NCI-H748 (cell line): ENCODE results near the gene GPATCH4.
"Not testable (repeated sequence)": the region's sequence is repeated elsewhere in the genome, so short reads cannot be mapped to it uniquely, and the experiment has no call there.

Source experiments
- DNase-seq: peaks from one replicate; lab custom pipeline; 2025; ENCODE audit not compliant: unreplicated experiment; lab: John Stamatoyannopoulos, UW

The GPATCH4 gene

GRCh38 chr1:156598731-156599432 is 2.4 kb downstream of the GPATCH4 start:
- no peak for DNase-seq

GRCh38 chr1:156598125-156598524 is 3.2 kb downstream of the GPATCH4 start:
- DNase-seq = no peak

DNA sequence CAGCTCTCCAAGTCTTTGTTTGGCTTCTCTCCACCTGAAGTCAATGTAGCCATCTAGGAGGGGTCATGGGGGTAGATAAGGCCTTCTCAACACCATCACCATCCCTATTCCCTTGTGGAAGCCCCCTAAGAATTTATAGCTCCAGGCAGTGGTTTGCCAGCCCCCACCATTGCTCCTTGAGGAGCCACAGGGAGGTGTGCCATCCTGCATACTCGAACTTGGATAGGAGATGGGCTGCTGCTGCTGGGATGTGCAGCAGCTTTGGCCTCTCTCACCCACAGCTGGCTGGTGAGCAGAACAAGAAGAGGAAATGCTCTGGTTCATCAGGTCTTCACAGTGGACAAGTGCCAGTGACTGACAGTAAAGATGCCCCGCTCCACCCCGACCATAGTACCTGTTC is 4.9 kb downstream of the GPATCH4 start:
- DNase-seq = no peak

DNA sequence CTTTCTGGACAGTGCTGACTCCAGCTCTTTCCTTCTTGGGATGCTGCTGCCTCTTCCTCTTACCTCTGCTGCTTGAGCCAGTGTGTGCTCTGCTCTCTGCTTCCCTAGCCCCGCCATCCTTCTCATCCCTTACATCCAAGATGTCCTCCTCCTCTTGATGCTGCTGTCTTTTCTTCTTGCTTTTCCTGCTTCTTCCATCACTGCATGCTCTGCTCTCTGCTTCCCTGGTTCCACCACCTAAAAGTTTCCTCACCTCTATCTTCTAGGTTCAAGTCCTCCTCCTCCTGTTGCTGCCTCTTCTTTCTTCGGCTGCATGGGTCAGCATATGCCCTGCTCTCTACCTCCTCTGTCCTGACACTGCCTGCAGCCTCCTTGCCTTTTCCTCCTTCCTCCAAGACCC is 6.3 kb downstream of the GPATCH4 start:
- no peak for DNase-seq

- DNase-seq = no peak
Observed at GRCh38 chr1:156594190-156594589, 7.1 kb downstream of the GPATCH4 start.

GRCh38 chr1:156593661-156593989 is 7.7 kb downstream of the GPATCH4 start:
- DNase-seq = no peak

DNA sequence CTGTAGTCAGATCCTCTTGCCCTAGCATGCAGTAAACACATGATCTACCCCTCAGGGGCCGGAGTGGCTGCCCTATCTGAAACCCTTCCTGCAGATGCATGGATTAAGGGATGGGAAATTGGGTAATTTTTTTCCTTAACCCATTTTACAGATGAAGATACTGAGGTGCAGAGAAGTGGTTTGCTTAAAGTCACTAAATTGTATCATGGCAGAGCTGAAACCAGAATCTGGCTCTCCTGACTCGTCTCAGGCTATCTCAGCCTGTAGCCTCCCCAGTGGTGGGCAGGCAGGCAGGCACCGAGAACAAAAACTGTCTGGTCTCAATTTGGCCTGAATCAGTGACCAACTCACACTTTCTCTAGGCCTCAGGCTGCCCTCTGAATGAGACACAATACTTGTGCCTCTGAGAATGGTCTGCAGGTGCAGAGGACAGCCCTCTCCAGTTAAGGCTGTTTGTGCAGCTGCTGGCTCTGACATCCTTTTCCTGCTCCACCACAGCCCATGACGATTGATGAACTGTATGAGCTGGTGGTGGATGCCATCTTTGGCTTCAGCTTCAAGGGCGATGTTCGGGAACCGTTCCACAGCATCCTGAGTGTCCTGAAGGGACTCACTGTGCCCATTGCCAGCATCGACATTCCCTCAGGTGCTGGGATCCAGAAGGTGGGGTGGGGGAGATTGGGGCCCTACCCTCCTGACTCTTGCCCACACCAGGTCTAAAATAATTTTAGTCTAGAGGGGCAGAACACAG is 8.2 kb downstream of the GPATCH4 start:
- DNase-seq = peak; percentile 10

- DNase-seq = no peak
Observed at GRCh38 chr1:156592158-156592909, 8.9 kb downstream of the GPATCH4 start.

GRCh38 chr1:156591432-156592157 is 9.7 kb downstream of the GPATCH4 start, which contains the start of gene NAXE:
Gene NAXE (plus strand): TSS chr1:156591776. CDS start chr1:156591805, 29 bp downstream.
- DNase-seq = peak; percentile 81

GRCh38 chr1:156591181-156591431 is 10.2 kb downstream of the GPATCH4 start:
- DNase-seq = peak; percentile 73

GRCh38 chr1:156590326-156591180 is 10.7 kb downstream of the GPATCH4 start:
- DNase-seq = no peak

- DNase-seq = no peak
Observed at GRCh38 chr1:156589546-156589945, 11.7 kb downstream of the GPATCH4 start.

GRCh38 chr1:156587927-156588326 is 13.4 kb downstream of the GPATCH4 start:
- DNase-seq = not testable (repeated sequence)

DNA sequence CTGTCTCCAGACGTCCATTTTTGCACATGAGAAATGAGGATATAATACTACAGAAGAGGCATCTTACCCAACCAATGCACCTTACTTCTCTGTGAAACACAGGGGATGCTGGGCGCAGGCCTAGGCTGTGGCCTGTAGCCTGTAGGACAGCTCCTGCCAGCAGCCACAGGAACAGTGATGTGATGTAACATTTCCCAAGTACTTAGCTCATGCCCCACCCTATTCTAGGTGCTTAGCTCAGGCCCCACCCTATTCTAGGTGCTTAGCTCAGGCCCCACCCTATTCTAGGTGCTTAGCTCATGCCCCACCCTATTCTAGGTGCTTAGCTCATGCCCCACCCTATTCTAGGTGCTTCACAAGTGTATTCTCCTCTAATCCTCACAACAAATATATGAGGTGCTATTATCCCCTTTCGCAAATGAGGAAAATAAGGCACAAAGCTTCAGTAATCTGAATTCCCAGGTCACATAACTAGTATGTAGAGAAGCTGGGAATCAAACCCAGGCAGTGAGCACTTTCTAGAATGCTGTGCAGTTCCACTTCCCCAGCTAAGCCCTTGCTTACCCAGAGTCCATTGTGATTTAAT is 14.3 kb downstream of the GPATCH4 start:
- no peak for DNase-seq

GRCh38 chr1:156586323-156586722 is 15.0 kb downstream of the GPATCH4 start:
- no peak for DNase-seq

GRCh38 chr1:156584813-156585212 is 16.5 kb downstream of the GPATCH4 start:
- DNase-seq = peak; percentile 57

DNA sequence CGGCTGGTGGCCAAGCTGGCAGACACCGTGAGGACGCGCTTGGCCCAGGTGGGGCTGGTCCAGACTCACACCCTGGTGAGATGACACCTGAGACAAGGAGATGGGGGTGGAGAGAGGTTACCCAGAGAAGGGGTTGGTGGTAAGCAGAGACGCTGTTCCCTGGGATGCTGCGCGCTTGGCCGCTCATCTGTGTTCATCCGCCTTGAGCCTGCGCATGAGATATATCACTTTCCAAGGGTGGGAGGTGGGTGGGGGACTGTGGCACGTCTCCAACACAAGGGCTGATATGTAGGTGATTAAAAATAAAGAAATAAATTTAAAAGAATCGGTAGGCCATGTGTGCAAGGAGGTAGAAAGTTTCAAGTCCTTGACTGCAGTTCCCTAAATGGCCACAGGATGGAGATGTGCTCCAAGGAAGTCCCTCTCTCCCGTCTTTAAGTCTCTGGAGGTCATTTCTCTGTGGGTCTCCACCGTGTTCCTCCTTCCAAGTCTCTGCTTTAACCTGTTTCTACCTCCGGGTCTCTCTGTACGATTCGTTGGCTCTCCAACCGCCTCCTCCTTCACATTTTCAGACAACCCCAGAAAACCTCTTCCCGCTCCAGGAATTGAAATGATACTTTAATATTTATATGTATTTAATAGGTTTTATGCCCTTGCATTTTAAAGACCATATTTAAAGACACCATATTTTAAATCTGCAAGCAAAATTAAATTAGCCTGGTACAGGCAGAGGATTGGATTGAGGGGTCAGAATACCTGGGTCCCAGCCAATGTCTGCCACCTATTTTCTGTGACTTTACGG is 17.3 kb downstream of the GPATCH4 start:
- DNase-seq = peak; percentile 76

- DNase-seq = no peak
Observed at GRCh38 chr1:156582388-156583017, 18.8 kb downstream of the GPATCH4 start.
